ENCODE measurements around the gene NTNG1.

Gene NTNG1

DNA sequence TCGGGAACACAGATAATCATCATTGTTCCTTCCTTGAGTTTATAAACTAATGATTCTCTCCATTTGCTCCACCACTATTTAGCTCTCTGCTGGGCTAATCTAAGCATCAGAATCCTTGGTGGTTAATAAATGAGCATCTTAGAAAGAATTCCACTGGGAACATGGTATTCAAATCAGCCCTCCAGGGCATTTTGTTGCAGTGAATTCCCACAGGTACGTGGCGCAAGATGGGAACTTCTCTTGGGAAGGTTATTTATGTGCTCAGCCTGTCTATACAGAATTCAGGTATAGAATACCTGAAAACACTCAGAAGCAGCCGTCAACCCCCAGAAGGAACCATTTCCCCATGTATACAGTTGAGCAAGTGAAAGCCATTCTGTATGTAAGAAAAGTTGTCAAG is 131.5 kb downstream of the NTNG1 start:
- TF ChIP-seq FOXP2 (optimal IDR thresholded peaks at IDR 0.05; ENCODE audit: borderline replicate concordance, extremely low read depth, extremely low read length, insufficient read depth) (no peak), POLR2AphosphoS5 (IDR thresholded peaks at IDR 0.05; ENCODE audit: low read depth, low read length) (no peak), SIN3A (IDR thresholded peaks at IDR 0.05; ENCODE audit: borderline replicate concordance, insufficient read depth, low read length) (no peak), TAF1 (IDR thresholded peaks at IDR 0.05; ENCODE audit: borderline replicate concordance, insufficient read depth, low read length) (no peak)
- TF ChIP-seq, protein P1, sequence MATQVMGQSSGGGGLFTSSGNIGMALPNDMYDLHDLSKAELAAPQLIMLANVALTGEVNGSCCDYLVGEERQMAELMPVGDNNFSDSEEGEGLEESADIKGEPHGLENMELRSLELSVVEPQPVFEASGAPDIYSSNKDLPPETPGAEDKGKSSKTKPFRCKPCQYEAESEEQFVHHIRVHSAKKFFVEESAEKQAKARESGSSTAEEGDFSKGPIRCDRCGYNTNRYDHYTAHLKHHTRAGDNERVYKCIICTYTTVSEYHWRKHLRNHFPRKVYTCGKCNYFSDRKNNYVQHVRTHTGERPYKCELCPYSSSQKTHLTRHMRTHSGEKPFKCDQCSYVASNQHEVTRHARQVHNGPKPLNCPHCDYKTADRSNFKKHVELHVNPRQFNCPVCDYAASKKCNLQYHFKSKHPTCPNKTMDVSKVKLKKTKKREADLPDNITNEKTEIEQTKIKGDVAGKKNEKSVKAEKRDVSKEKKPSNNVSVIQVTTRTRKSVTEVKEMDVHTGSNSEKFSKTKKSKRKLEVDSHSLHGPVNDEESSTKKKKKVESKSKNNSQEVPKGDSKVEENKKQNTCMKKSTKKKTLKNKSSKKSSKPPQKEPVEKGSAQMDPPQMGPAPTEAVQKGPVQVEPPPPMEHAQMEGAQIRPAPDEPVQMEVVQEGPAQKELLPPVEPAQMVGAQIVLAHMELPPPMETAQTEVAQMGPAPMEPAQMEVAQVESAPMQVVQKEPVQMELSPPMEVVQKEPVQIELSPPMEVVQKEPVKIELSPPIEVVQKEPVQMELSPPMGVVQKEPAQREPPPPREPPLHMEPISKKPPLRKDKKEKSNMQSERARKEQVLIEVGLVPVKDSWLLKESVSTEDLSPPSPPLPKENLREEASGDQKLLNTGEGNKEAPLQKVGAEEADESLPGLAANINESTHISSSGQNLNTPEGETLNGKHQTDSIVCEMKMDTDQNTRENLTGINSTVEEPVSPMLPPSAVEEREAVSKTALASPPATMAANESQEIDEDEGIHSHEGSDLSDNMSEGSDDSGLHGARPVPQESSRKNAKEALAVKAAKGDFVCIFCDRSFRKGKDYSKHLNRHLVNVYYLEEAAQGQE (IDR thresholded peaks at IDR 0.05; ENCODE audit: insufficient read depth in 1 of 2, low read depth in 2 of 2, low read length in 2 of 2): no peak

DNA sequence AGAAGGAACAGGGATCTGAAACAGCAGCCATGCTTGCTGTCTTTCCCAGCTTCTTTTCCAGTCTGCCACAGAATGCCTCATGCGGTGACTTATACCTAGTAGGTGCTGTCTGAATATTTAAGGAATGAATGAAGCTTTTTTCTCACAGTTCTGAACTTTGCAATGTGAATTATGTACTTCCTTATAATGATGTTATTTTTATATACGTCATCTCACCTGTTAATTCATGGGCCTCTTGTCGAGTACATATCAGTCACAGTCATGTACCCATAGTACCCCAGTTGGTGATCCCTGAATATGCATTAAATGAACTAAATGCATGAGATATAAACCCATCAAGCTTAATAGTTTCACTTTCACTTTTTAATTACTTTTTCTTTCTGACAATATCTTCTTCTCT is 132.7 kb downstream of the NTNG1 start:
- TF ChIP-seq SIN3A (IDR thresholded peaks at IDR 0.05; ENCODE audit: borderline replicate concordance, insufficient read depth, low read length) (no peak), TAF1 (IDR thresholded peaks at IDR 0.05; ENCODE audit: borderline replicate concordance, insufficient read depth, low read length) (no peak), POLR2AphosphoS5 (IDR thresholded peaks at IDR 0.05; ENCODE audit: low read depth, low read length) (no peak), FOXP2 (optimal IDR thresholded peaks at IDR 0.05; ENCODE audit: borderline replicate concordance, extremely low read depth, extremely low read length, insufficient read depth) (no peak)
- TF ChIP-seq, protein P1 (IDR thresholded peaks at IDR 0.05; ENCODE audit: insufficient read depth in 1 of 2, low read depth in 2 of 2, low read length in 2 of 2): no peak

DNA sequence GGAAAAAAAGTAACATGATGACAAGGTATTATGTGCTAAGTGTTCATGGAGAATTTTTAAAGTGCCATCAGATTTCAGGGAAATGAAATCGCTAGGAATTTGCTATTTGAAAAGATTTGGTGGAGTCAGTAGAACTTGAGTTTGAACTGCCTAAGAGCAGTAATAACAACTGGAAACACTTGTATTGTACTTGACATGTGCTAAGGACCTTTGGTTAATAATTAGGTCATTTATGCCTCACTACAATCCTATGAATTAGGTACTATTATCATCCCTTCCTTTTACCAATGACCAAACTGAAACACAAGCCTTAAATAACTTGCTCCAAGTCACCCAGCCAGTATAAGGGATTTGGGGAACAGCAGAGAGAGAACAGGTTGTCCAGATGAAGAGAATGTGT is 133.4 kb downstream of the NTNG1 start:
- TF ChIP-seq POLR2AphosphoS5 (IDR thresholded peaks at IDR 0.05; ENCODE audit: low read depth, low read length) (no peak), TAF1 (IDR thresholded peaks at IDR 0.05; ENCODE audit: borderline replicate concordance, insufficient read depth, low read length) (no peak)
- TF ChIP-seq, protein P1 (IDR thresholded peaks at IDR 0.05; ENCODE audit: insufficient read depth in 1 of 2, low read depth in 2 of 2, low read length in 2 of 2): no peak

DNA sequence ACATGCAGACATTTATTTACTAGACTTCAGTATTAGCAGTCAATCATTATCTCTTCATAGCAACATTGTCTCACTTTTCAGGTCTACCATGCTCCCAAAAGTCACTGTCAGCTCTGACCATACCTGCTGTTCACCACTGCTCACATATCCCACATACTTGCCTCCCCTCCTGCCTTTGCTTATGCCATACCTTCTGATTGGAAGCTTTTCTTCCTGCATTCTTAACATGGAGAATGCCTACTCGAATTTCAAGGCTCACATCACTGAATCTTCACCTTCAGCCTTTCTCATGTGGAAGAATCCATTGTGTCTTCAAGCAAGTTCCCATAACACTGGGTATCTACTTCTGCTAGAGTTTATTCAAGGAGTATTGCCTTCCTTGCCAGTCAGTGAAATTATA is 135.4 kb downstream of the NTNG1 start:
- TF ChIP-seq POLR2AphosphoS5 (IDR thresholded peaks at IDR 0.05; ENCODE audit: low read depth, low read length) (no peak), SIN3A (IDR thresholded peaks at IDR 0.05; ENCODE audit: borderline replicate concordance, insufficient read depth, low read length) (no peak), TAF1 (IDR thresholded peaks at IDR 0.05; ENCODE audit: borderline replicate concordance, insufficient read depth, low read length) (no peak), FOXP2 (optimal IDR thresholded peaks at IDR 0.05; ENCODE audit: borderline replicate concordance, extremely low read depth, extremely low read length, insufficient read depth) (no peak)
- TF ChIP-seq, protein P1 (IDR thresholded peaks at IDR 0.05; ENCODE audit: insufficient read depth in 1 of 2, low read depth in 2 of 2, low read length in 2 of 2): no peak

DNA sequence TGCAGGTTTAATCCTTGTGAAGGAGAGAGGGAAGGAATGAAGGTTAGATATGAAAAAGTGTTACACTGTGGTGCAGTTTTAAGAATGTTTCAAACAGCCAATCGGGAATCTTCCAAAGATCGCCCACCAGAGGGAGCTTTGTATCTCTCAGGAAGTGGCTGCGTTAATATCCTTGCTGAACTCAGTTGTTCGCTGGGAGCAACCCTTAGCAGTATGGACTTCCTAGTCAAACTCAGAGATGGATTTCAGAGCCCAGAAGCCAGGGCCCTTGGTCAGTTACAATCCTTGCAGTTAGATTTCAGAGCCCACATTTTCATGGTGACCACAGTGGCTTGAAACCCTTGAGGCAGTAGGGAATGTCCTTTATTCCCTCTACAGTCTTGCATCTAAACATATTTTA is 136.2 kb downstream of the NTNG1 start:
- no peak for TF ChIP-seq SIN3A (IDR thresholded peaks at IDR 0.05; ENCODE audit: borderline replicate concordance, insufficient read depth, low read length)
- TF ChIP-seq, protein P1 (IDR thresholded peaks at IDR 0.05; ENCODE audit: insufficient read depth in 1 of 2, low read depth in 2 of 2, low read length in 2 of 2): no peak
- no peak for TF ChIP-seq POLR2AphosphoS5 (IDR thresholded peaks at IDR 0.05; ENCODE audit: low read depth, low read length)
- TF ChIP-seq FOXP2 (optimal IDR thresholded peaks at IDR 0.05; ENCODE audit: borderline replicate concordance, extremely low read depth, extremely low read length, insufficient read depth): no peak
- no peak for TF ChIP-seq TAF1 (IDR thresholded peaks at IDR 0.05; ENCODE audit: borderline replicate concordance, insufficient read depth, low read length)
